Naive B cell (primary cell): ENCODE measurements around the gene SBNO2. TPM values are rescaled to one million over a fixed set of nuclear protein-coding genes. Genes with fewer than 3 reads are reported as not detected.

ENCODE experiments used
- ATAC-seq, 2 donors: fragments of 150-1000 bp; cut with Tn5 transposase; 2 replicates each; pipeline ENCODE4 v1.10.0; 2021; ENCODE audit warnings: low read depth in 2 of 2, mild to moderate bottlenecking in 2 of 2, moderate library complexity in 2 of 2
- DNase-seq: peaks from one replicate; pipeline ENCODE4 v3.0.0; 2022
- H3K27ac Mint-ChIP-seq, 6 donors: one replicate each; pipeline ENCODE4 v1.8.0; 2020 to 2022; ENCODE audit warnings: mild to moderate bottlenecking in 6 of 6, mixed read lengths in 6 of 6, moderate library complexity in 5 of 6, inconsistent platforms in 2 of 6
- H3K27me3 Mint-ChIP-seq, 3 donors: one replicate each; pipeline ENCODE4 v1.8.0; 2021 to 2022; ENCODE audit warnings: mixed read lengths in 3 of 3, mild to moderate bottlenecking in 1 of 3
- H3K36me3 Mint-ChIP-seq, 2 donors: one replicate each; pipeline ENCODE4 v1.8.0; 2020 to 2022; ENCODE audit warnings: mixed read lengths in 2 of 2, inconsistent platforms in 1 of 2, mild to moderate bottlenecking in 1 of 2
- H3K4me1 Mint-ChIP-seq, 3 donors: one replicate each; pipeline ENCODE4 v1.8.0; 2020 to 2022; ENCODE audit warnings: mixed read lengths in 3 of 3, inconsistent platforms in 1 of 3, mild to moderate bottlenecking in 1 of 3, moderate library complexity in 1 of 3
- H3K4me3 Mint-ChIP-seq, 8 donors: one replicate each; pipeline ENCODE4 v1.8.0; 2020 to 2022; ENCODE audit warnings: mild to moderate bottlenecking in 8 of 8, mixed read lengths in 8 of 8, moderate library complexity in 8 of 8, inconsistent platforms in 2 of 8
- H3K9me3 Mint-ChIP-seq, 7 donors: one replicate each; pipeline ENCODE4 v1.8.0; 2020 to 2022; ENCODE audit warnings: mixed read lengths in 7 of 7, mild to moderate bottlenecking in 5 of 7, inconsistent platforms in 2 of 7, moderate library complexity in 1 of 7
- polyA plus RNA-seq, 6 donors: library from polyadenylated mRNA; unstranded; fragments of 300-500 nt; fragmentation: Illumina TruSeq; gene quantifications; one replicate each; pipeline ENCODE4 v1.2.3, GENCODE V29; 2021; ENCODE audit warnings: low read depth in 6 of 6

The SBNO2 gene
- polyA plus RNA-seq, 6 donors from 2014 or later, result 0.78 to 2.3 (median 1.3) TPM

DNA sequence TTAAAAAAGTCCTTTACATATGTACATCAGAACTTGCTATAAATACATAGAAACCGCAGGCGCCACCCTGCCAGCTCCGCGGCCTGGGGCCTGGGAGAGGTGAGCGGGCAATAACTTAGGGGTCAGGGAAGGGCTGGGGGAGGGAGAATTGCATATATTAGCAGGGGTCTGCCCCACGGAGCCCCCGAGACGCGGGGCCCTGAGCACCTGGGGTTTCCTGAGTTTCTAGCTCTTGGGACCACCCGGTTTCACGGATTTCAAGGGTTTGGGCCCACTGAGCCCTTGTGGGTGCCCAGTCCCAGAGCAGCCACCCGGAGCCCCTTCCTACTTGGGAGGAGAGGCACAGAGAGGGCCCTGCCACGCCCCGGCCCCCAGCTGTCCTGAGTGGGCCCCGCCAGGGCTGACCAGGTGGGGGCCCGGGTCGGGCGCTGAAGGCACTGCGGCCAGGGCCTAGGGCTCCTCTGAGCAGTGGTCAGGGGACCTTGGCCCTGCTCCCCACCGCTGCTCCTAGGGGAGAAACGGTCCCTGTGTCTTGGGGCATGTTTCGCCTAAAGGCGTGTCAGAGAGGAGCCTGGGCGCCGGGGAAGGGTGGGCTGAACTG, 66.3 kb downstream of the SBNO2 start:
- Mint-ChIP-seq H3K4me3 (no peak overlapping the region), H3K9me3 (no peaks in the 10 kb centered on the region), H3K4me1 (peaks cover 4 to 14% (median 8%) of the 10 kb centered on the region in 3 donors), H3K27me3 (no peaks in the 10 kb centered on the region), H3K27ac (peak overlapping the region in 2 of 6 donors; percentile 60 to 89), H3K36me3 (no peaks in the 10 kb centered on the region)
- ATAC-seq (no peak), DNase-seq (no peak)

GRCh38 chr19:1106841-1107660, 67.0 kb downstream of the SBNO2 start:
- H3K36me3 Mint-ChIP-seq, result no peaks in the 10 kb centered on the region

GRCh38 chr19:1105873-1106840, 67.9 kb downstream of the SBNO2 start:
- Mint-ChIP-seq H3K27me3 (no peaks in the 10 kb centered on the region), H3K27ac (peak overlapping the region; percentile 63 to 89 (median 70)), H3K4me1 (peaks cover 9 to 30% (median 17%) of the 10 kb centered on the region in 3 donors), H3K36me3 (no peaks in the 10 kb centered on the region), H3K9me3 (no peaks in the 10 kb centered on the region), H3K4me3 (peak overlapping the region; percentile 52 to 85 (median 64))
- ATAC-seq (no peak), DNase-seq (no peak)

More at GRCh38 chr19:1106841-1107660, 67.0 kb downstream of the SBNO2 start:
- H3K4me1 Mint-ChIP-seq, result peaks cover 4 to 21% (median 9%) of the 10 kb centered on the region in 3 donors
- H3K27me3 Mint-ChIP-seq, result no peaks in the 10 kb centered on the region
- H3K9me3 Mint-ChIP-seq, result no peaks in the 10 kb centered on the region
- ATAC-seq (no peak), DNase-seq (no peak)
- H3K27ac Mint-ChIP-seq, result peak overlapping the region in 5 of 6 donors; percentile 5 to 89 (median 63)
- H3K4me3 Mint-ChIP-seq, result peak overlapping the region in 4 of 8 donors; percentile 9 to 68 (median 38)

GRCh38 chr19:1105008-1105872, 68.8 kb downstream of the SBNO2 start:
- ATAC-seq, result no peak
- Mint-ChIP-seq H3K9me3 (no peaks in the 10 kb centered on the region), H3K36me3 (no peaks in the 10 kb centered on the region), H3K27ac (peak overlapping the region; percentile 84 to 96 (median 93)), H3K4me3 (peak overlapping the region; percentile 69 to 91 (median 84)), H3K27me3 (no peaks in the 10 kb centered on the region), H3K4me1 (peaks cover 9 to 33% (median 20%) of the 10 kb centered on the region in 3 donors)
- no peak for DNase-seq

- no peaks in the 10 kb centered on the region for H3K36me3 Mint-ChIP-seq
- H3K4me1 Mint-ChIP-seq, result peaks cover 12 to 39% (median 25%) of the 10 kb centered on the region in 3 donors
- ATAC-seq (peak; percentile 65), DNase-seq (peak; percentile 91)
- peak overlapping the region; percentile 84 to 96 (median 93) for H3K27ac Mint-ChIP-seq
- no peaks in the 10 kb centered on the region for H3K9me3 Mint-ChIP-seq
- H3K4me3 Mint-ChIP-seq, result peak overlapping the region; percentile 69 to 91 (median 84)
- no peaks in the 10 kb centered on the region for H3K27me3 Mint-ChIP-seq
Observed at GRCh38 chr19:1104311-1105007, 69.6 kb downstream of the SBNO2 start.

DNA sequence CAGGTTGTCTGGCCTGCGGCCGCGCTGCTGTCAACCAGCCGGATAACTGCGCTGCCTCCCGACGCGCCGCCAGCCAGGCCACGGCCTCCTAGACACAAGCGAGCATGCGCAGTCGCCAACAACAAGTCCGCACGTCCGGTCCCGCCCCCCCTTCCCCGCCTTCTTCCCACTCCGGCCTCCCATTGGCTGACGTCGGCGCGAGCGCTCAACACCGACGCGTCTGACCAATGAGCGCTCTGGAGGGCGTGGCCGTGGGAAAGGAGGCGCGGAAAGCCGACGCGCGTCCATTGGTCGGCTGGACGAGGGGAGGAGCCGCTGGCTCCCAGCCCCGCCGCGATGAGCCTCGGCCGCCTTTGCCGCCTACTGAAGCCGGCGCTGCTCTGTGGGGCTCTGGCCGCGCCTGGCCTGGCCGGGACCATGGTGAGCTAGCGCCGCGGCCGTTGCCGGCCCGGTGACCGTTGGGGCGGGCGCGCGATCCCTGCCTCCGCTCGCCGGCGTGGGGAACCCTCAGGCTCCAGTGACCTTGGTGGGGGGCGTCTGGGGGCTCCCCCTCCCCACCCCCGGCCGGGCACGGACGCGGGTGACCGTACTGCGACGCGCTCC, 70.3 kb downstream of the SBNO2 start, which contains the start of gene GPX4:
GPX4 (plus strand) TSS at position 287 of the 603 bp plus-strand sequence; CDS start at position 337, 50 bp downstream.
- Mint-ChIP-seq H3K27me3 (no peaks in the 10 kb centered on the region), H3K4me3 (peak within 1 kb of the TSS; percentile 69 to 91 (median 84)), H3K36me3 (no peaks in the 10 kb centered on the region), H3K9me3 (no peaks in the 10 kb centered on the region), H3K4me1 (peaks cover 14 to 39% (median 25%) of the 10 kb centered on the region in 3 donors), H3K27ac (peak within 1 kb of the TSS; percentile 89 to 97 (median 95))
- peak; percentile 78 to 83 for ATAC-seq
- DNase-seq, result peak; percentile 95

DNA sequence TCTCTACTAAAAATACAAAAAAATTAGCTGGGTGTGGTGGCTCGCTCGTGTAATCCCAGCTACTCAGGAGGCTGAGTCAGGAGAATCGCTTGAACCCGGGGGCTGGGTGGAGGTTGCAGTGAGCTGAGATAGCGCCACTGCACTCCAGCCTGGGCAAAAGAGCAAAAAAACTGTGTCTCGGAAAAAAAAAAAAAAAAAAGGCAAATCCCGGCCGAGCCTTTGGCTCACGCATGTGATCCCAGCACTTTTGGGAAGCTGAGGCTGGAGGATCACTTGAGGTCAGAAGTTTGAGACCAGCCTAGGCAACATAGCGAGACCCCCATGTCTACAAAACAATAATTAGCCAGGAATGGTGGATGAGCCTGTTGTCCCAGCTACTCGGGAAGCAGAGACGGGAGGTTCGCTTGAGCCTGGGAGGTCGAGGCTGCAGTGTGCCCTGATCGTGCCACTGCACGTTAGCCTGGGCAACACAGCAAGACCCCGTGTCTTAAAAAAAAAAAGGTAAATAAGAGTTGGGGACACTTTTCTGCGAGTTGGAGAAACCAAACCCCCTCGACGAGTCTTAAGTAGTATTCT, 70.8 kb downstream of the SBNO2 start:
- ATAC-seq (no peak), DNase-seq (no peak)
- Mint-ChIP-seq H3K27ac (peak overlapping the region; percentile 78 to 97 (median 95)), H3K27me3 (no peaks in the 10 kb centered on the region), H3K9me3 (no peaks in the 10 kb centered on the region), H3K4me1 (peaks cover 17 to 43% (median 25%) of the 10 kb centered on the region in 3 donors), H3K4me3 (peak overlapping the region; percentile 69 to 87 (median 80)), H3K36me3 (no peaks in the 10 kb centered on the region)

DNA sequence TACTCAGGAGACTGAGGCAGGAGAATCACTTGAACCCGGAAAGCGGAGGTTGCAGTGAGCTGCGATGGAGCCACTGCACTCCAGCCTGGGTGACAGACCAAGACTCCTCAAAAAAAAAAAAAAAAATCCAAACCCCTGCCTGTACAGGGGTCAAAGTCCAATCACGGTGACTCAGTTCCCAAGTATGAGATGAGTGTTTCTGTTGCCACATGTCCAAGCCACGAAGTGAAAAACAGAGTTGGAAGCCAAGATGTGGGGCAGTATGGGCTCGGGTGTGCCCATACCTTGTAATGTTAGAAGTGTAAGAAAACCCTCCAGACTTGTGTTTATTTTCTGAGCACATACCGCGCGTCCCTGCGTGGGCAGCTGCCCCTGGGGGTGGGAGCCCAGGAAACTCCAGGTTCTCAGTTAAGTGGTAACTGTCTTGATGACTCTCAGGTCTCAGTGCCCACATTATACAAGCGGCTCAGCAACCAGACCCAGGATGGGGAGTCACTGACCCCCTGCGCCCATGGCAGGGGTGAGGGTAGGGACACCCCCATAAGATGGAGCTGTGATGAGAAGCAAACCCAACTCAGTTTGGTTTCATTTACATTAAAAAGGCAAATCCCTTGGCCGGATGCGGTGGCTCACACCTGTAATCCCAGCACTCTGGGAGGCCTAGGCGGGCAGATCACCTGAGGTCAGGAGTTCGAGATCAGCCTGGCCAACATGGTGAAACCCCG, 71.5 kb downstream of the SBNO2 start:
- no peaks in the 10 kb centered on the region for H3K36me3 Mint-ChIP-seq
- H3K9me3 Mint-ChIP-seq, result peaks cover 0 to 1% (median 0%) of the 10 kb centered on the region in 7 donors
- peak overlapping the region in 6 of 8 donors; percentile 39 to 84 (median 64) for H3K4me3 Mint-ChIP-seq
- no peaks in the 10 kb centered on the region for H3K27me3 Mint-ChIP-seq
- peak overlapping the region; percentile 78 to 97 (median 92) for H3K27ac Mint-ChIP-seq
- no peak for ATAC-seq
- H3K4me1 Mint-ChIP-seq, result peaks cover 23 to 47% (median 31%) of the 10 kb centered on the region in 3 donors
- DNase-seq, result no peak

- no peak for DNase-seq
- Mint-ChIP-seq H3K36me3 (no peaks in the 10 kb centered on the region), H3K4me3 (peak overlapping the region; percentile 39 to 73 (median 62))
Observed at GRCh38 chr19:1101337-1101698, 72.8 kb downstream of the SBNO2 start.

DNA sequence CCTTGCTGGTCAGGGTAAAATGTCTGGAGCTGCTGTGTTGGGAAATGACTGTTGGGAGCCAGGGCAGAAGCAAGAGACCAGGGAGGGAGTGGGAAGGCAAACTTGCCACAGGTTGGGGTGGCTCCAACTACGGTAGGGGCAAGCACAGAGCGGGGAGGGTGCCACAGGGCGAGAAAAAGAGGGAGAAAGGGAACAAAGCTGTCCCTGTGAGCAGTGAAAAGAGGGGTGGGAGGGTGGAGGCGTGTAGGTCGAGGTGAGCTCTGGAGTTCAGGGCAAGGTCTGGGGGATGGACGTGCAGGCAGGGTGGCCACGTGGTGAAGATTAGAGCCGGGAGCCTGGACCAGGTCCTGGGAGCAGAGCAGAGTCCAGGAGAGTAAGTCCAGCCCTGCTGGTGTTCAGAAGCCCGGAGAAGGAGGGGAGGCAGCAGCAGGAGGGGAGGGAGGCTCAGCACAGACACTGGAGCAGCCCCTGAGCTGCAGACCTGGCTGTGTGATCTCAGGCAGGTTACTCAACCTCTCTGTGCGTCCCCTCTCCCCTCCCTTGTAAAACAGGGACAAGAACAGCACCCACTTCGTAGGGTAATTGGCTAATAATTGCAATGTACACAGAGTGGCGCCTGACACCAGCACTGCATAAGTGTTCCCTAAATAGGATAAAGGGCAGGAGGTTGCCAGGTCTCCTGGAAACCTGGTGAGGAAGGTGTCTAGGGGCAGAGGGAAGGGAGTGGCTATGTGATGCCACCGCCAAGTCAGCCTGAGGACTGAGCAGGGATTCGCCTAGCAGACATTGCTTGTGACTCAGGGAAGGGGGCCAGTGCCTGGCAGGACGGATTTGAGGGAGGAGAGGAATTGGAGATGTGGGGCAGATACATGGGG, 75.7 kb downstream of the SBNO2 start:
- Mint-ChIP-seq H3K27ac (peak overlapping the region in 2 of 6 donors; percentile 78 to 81), H3K9me3 (peaks cover 0 to 1% (median 0%) of the 10 kb centered on the region in 7 donors), H3K27me3 (no peaks in the 10 kb centered on the region), H3K36me3 (no peaks in the 10 kb centered on the region), H3K4me1 (peaks cover 38 to 63% (median 54%) of the 10 kb centered on the region in 3 donors), H3K4me3 (peak overlapping the region in 3 of 8 donors; percentile 3 to 67 (median 44))
- no peak for DNase-seq
- no peak for ATAC-seq

More at GRCh38 chr19:1101337-1101698, 72.8 kb downstream of the SBNO2 start:
- peaks cover 0 to 1% (median 0%) of the 10 kb centered on the region in 7 donors for H3K9me3 Mint-ChIP-seq
- H3K27me3 Mint-ChIP-seq, result no peaks in the 10 kb centered on the region
- H3K27ac Mint-ChIP-seq, result peak overlapping the region; percentile 64 to 92 (median 80)
- no peak for ATAC-seq
- H3K4me1 Mint-ChIP-seq, result peaks cover 25 to 45% (median 31%) of the 10 kb centered on the region in 3 donors
